Measurements from ENCODE around the gene AFG3L2.

The AFG3L2 gene

DNA sequence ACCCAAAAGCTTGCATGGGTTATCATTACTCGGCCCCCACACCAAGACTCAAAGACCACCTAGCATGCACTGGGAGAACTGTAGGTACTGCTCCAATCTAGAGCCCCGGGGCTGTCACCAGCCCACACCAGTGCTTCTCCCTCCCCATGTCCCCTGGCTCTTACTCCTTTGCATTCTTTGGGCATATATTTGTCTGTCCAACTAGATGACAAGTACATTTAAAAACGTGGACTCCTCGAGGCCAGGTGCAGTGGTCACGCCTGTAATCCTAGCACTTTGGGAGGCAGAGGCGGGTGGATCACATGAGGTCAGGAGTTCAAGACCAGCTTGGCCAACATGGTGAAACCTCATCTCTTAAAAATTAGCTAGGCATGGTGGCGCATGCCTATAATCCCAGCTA is 7.8 kb downstream of the AFG3L2 start:
- no peak for DNase-seq (ENCODE audit: low read depth, low spot score)
- H3K4me3 ChIP-seq (ENCODE audit: low read length) = no peak overlapping the region

DNA sequence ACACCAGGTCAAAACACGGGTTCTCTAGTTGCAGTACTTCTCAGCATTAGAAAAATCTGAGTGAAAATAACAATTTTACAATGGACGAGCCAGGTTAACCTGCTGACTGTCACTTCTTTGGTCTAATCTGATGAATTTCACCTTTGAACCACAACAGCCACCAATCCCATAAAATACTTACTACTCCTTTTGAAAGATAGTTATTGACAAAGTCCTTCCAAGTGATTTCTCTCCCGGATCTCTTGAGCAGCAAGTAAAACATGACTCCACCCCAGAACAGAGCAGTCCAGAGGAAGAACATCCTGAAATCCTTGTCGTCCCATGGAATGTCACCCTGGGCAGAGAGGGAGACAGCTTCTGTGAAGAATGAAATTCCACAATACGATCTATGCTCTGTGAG is 10.2 kb downstream of the AFG3L2 start:
- H3K4me3 ChIP-seq (ENCODE audit: low read length) = no peak overlapping the region
- no peak for DNase-seq (ENCODE audit: low read depth, low spot score)

DNA sequence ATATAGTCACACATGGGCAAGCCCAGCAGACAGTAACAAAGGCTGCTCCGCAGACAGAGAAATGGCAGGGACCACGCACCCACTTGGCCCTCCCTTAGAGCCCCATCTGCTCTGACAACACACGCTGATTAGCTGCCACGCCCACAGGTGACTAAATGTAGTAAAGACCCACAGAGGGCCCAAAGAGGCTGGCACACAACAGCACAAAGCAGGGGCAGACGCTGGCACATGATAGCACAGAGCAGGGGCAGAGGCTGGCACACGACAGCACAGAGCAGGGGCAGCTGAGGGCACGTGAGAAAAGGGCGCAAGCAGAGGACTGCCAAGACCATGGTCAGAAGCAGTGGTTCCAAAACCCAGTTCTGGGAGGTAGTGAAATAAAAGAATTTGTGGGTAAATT is 10.6 kb downstream of the AFG3L2 start:
- DNase-seq (ENCODE audit: low read depth, low spot score) = no peak
- no peak overlapping the region for H3K4me3 ChIP-seq (ENCODE audit: low read length)

DNA sequence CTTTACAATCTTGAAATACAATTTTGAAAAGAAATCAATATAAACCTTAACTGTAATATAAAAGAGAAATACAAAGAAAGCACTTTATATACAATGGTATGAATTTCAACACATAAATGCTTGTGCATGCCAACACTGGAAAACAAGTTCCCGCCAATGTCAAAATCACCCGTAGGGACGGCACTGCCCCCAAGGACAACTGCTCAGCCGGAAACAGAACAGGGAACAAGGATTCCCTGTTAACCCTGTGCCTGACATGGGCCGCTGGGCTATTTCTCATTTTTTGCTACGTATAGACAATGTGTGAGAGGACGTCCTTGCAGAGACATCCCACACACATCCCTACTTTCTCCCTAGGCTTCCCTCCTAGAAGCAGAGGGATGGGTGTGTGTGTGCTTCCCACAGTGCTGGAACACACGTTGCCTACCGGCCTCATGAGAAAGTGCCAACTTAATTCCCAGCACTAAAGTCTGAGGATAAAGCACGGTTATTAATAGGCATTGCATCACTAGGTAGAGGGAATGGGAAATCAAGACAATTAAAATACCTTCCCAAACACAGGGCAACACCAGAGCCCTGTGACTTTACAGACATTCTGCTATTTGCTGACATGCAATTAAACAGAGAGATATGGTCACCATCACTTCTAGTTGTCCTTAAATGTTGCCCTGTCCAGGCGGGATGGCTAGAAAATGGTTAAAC is 14.4 kb downstream of the AFG3L2 start:
- DNase-seq (ENCODE audit: low read depth, low spot score) = no peak

DNA sequence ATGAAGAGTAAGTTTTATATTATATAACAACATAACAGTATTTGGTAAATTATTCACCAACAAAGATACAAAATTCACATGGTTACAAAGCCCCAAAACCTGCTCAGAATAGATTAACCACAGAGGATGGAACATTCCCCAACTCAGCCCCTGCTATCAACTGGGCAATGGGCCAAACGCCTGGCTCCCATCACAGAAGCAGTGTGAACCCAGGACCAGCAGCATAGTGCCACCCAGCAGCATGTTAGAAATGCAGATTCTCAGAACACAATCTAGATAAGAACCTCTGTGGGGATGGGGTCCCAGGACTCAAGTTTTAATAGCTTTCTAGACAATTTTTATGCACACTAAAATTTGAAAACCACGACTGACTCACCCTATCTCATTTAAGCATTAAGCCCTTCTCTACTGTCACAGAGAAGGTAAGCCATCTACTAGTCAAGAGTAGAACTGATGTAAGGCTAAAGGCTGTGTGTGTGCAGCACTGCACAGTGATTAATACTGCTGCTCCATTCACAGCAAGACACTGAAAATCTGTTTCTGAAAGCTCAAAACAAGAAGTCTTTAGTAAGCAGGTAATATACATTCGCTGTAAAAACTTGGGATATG is 15.2 kb downstream of the AFG3L2 start:
- DNase-seq (ENCODE audit: low read depth, low spot score) = no peak
- H3K4me3 ChIP-seq (ENCODE audit: low read length) = no peak overlapping the region

More for the DNA sequence above, 14.4 kb downstream of the AFG3L2 start:
- H3K4me3 ChIP-seq (ENCODE audit: low read length) = no peak overlapping the region

DNA sequence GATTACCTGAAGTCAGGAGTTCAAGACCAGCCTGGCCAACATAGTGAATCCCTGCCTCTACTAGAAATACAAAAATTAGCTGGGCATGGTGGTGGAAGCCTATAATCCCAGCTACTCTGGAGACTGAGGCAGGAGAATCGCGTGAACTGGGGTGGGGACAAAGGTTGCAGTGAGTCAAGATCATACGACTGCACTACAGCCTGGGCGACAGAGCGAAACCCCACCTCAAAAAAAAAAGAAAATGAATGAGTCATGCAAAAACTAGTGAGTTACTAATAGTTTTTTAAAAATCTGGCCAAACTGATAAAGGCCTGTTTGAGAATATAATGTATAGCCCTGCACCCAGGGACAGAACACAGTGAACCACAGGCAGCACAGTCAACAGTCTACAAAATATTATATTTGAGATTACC is 17.5 kb downstream of the AFG3L2 start:
- H3K4me3 ChIP-seq (ENCODE audit: low read length) = no peak overlapping the region
- DNase-seq (ENCODE audit: low read depth, low spot score) = no peak

DNA sequence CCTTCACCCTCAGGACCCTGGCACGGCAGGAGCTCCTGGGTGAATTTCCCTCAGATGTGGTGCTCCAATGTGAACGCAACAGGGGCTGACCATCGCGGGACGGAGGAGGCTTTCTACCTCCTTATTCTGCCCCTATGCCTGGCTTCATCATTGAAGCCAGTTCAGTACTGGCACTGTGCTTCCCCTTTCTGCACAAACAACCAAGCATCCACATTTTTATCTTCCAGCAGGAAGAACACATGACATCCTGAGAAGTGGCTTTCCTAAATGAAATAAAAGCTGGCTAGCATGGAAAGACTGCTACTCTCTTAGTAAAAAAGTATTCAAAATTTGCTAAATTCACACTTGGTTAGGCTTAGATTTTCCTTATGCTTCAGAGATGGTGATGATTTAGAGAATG is 24.8 kb downstream of the AFG3L2 start:
- no peak for DNase-seq (ENCODE audit: low read depth, low spot score)
- no peak overlapping the region for H3K4me3 ChIP-seq (ENCODE audit: low read length)

DNA sequence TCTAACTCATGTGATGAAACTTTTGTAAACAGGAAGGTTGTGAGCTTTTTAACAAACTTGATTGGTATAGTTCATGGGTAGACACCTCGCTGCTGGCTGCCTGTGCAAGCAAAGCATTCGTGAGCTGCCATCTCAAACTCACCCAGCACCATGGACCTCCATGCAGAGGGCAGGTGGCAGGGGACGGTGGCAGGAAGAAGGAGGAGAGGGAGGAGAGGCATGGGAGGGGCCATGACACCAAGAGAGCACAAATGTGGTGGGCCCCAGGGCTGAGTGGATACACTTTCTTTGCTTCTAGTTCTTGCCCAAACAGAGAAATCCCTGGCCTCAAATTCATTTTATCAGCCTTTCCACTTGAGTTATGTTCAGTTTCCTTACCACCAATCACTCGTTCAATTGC is 29.1 kb downstream of the AFG3L2 start:
- no peak for DNase-seq (ENCODE audit: low read depth, low spot score)
- no peak overlapping the region for H3K4me3 ChIP-seq (ENCODE audit: low read length)

DNA sequence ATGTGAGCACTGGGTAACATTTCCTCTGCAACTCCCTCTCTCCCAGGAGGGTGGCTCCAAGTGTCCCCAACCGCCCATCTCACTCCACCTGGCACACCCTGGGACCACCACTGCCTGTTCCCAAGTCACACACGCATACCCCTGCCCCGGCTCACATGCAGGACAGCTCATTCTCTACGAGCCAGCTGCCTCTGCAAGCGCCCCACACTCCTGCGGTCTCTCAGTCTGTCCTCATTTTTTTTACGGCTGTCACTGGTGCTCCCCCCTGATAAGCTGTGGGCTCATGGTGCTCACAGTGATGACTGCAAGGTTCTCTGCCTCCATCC is 30.8 kb downstream of the AFG3L2 start:
- DNase-seq (ENCODE audit: low read depth, low spot score) = no peak
- H3K4me3 ChIP-seq (ENCODE audit: low read length) = no peak overlapping the region

DNA sequence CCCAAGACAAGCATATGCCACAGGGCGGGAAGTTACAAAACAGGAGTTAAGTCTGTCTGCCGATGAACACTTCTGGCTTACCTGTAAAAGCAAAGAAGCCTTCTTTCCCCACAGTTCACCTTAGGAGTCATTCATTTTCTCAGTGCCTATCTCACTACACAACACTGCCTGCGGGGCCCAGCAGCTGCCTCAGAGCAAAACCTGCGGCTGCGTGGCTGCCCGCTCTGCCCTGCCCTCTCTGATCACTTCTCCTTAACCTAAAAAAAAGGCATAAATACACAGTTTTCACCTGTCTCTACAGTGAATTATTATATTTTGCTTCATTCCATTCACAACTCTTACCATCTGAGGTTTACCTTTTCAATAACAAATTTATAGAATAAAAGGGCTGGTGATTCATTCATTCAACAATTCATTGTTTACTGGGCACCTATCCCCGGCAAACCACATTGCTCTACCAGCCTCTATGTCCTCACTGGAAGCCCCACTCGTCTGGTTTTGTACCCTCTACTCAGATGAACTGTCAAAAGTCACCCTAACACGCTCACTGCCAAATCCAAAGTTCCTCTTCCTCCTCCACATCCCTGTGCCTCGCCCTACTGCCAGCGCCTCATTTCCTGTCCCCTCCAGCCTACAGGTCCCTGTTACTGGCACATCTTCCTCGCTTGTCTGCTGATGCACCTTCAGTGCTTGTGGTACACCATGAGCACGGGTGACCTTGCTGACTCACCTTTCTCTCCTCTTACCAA is 31.4 kb downstream of the AFG3L2 start:
- H3K4me3 ChIP-seq (ENCODE audit: low read length) = no peak overlapping the region
- no peak for DNase-seq (ENCODE audit: low read depth, low spot score)

DNA sequence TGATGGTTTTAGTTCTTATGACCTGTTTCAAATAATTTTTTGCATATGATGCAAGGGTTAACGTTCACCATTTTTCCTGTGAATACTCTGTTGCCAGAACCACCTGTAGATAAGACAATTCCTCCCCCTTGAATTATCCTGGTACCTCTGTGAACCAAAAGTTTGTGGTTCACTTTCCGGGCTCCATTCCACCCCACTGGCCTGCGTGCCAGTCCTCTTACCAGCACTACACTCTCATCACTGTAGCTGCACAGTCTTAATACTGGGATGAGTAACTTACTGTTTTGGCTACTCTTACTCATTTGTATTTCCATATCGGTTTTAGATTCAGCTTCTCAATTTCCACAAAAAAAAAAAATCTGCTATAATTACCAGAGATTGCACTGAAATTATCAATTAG is 34.4 kb downstream of the AFG3L2 start:
- no peak overlapping the region for H3K4me3 ChIP-seq (ENCODE audit: low read length)

DNA sequence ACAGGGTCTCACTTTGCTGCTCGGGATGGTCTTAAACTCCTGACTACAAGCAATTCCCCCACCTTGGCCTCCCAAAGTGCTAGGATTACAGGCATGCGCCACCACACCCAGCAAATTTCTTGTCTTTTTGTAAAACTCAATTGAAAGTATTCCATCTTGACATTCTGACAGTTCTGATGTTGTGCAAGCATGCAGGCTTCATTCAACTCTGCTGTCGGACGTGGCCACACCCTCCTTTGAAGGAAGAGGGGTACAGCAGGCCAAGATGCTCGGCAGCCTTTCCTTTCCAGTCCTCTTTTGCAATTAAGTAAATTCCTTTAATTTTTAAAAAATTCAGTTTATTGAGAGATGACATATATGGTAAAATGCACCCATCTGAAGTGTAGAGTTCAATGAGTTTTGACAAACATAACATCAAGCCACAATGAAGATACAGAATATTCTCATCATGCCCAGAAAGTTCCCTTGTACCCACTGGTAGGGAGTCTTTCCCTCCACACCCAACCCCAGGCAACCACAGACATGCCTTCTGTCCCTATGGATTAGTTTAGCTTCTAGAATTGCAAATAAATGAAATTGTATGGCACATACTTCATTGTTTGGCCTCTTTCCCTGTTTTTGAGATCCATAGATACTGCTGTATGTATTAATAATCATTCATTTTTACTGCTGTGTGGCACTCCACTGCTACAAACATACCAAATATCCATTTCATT is 35.9 kb downstream of the AFG3L2 start:
- no peak for DNase-seq (ENCODE audit: low read depth, low spot score)
- H3K4me3 ChIP-seq (ENCODE audit: low read length) = no peak overlapping the region

More for the DNA sequence above, 34.4 kb downstream of the AFG3L2 start:
- no peak for DNase-seq (ENCODE audit: low read depth, low spot score)

DNA sequence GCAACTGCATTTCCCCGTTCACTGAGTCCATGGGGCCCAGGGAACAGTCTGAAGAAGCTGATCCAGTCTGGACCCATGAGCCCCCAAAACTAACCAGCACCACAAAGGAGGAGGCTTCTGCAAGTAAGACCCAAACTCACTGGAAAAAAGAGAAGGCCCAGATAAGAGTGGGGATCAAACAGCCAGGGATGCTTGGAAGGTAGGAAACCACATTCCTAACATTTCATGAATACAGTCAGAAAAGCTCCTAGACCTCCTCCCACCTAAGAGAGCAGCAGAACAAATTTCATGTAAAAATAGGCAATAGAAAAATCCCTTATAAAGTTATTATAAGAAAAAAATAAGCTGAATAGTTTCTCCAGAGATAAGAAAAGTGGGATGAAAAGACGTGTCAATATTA is 38.6 kb downstream of the AFG3L2 start:
- no peak overlapping the region for H3K4me3 ChIP-seq (ENCODE audit: low read length)
- no peak for DNase-seq (ENCODE audit: low read depth, low spot score)

DNA sequence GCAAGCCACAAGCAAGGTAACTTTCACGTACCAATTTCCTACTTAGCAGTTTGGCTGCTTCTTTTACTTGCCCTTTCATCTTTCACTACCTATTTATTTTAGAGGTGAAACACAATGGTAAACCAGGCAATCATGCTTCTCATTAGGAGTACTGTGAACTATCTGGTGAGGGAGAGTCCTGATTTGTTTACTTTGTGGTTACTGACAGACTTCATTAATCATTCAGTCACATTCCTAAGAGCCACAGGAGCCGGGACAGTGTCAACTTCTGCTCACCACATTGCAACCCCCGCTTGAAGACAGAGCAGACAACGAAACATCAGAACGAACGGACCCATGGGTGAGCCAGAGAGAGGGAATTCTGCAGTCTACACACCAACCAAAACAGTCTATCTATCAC is 40.1 kb downstream of the AFG3L2 start:
- no peak overlapping the region for H3K4me3 ChIP-seq (ENCODE audit: low read length)
- no peak for DNase-seq (ENCODE audit: low read depth, low spot score)

DNA sequence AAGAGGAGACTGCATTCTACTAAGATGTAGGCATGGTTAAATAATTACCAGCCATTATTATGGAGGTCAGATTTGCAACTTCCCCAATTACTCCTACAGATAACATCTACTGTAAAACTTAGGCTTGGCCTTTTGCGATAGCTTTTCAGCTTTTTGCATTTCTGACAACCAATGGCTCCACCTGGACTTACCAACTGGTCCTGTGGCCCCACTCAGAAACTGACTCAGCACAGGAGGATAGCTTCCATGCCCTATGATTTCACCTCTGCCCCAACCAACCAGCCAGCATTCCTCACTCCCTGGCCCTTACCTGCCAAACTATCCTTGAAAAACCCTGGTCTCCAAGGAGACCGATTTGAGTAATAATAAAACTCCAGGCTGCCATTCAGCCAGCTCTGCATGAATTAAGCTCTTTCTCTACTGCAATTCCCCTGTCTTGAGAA is 40.8 kb downstream of the AFG3L2 start:
- no peak for DNase-seq (ENCODE audit: low read depth, low spot score)
- no peak overlapping the region for H3K4me3 ChIP-seq (ENCODE audit: low read length)

DNA sequence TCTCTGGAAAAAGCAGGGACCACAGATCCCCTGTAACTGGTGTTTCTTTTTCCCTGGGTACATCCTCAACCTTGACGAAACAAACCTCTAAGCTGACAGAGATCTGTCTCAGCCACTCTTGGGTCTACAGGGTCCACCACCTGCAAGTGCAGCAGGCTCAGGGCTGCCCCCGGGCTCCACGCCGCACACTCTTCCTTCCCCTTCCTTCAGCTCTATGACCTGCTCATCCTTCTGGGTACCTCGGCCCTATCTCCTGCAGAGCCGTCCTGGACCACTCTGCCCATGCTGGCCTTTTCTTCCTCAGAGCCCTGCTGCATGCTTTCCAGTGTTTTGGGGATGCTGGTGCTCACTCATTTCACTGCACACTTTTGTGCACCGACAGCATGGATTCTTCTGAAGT is 41.5 kb downstream of the AFG3L2 start:
- DNase-seq (ENCODE audit: low read depth, low spot score) = no peak
- no peak overlapping the region for H3K4me3 ChIP-seq (ENCODE audit: low read length)

DNA sequence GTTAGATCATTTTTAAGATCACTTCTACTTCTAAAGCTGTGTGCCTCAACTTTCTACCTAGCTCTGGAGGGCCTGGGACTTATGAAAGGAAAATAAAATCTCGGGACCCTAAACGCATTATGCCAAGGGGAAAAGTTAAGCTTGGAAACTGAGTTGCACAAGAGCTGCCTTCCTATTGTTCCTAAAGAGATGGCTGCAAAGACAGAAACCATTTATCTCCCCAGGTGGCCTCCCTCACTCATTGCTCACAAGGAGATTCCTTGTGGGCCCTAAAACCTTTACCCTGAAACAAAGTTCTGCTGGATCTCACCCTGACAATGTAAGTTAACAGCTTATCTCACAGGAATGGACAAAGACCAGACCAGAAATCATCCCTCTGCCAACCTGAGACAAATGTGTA is 42.2 kb downstream of the AFG3L2 start:
- H3K4me3 ChIP-seq (ENCODE audit: low read length) = no peak overlapping the region
- no peak for DNase-seq (ENCODE audit: low read depth, low spot score)

DNA sequence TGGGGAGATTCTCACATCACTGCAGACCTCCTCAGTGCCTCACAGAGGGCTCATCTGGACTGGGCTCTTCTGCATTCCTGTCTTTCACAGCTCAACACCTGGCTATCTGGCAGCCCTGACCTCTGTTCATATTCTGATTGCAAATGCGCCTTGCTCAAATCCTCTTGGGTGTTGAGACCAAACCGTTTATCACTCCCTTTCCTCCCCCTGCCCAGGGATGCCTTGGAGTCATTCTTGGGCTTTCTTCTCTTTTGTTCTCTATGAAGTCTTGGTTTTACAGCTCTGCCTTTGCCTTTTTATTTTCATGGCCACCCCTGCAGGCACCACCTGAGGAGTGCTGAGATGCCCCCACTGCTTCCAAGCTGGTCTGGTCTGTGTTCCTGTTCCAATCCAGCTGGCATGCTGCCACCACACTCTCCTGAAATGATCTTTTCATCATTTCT is 42.6 kb downstream of the AFG3L2 start:
- no peak overlapping the region for H3K4me3 ChIP-seq (ENCODE audit: low read length)
- DNase-seq (ENCODE audit: low read depth, low spot score) = no peak

DNA sequence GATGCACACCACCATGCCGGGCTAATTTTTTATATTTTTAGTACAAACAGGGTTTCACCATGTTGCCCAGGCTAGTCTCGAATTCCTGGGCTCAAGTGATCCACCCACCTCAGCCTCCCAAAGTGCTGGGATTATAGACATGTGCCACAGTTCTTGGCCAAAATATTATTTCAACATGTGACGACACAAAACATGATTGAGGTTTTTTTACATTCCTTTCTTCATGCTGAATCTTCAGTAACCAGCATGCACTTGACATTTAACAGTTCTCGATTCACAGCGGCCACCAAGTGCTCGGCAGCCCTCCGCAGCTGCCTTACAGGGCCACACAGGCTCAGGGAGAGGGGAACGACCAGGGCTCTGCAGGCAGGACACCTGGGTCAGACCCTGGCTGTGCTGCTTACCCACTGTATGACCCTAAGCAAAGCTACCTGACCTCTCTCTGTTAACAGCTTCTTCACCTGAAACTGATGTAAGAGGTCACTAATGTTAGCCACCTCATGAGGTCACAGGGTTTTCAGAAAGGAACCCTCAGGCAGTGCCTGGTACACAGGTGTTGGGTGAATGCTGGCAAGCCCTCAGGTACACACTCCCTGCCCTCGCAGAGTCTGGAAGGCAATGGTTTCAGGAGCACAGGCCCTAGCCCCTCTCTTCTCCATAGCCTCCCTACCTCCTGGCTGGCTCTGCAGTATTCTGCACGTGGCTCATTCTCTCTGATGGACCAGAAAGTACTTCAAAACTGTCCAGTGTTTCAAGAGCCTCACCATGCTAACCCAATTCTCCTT is 43.3 kb downstream of the AFG3L2 start:
- no peak for DNase-seq (ENCODE audit: low read depth, low spot score)
- H3K4me3 ChIP-seq (ENCODE audit: low read length) = no peak overlapping the region

Data from Jurkat, Clone E6-1 (cell line).